Measurements from ENCODE around the gene SATB1. TPM values are rescaled to one million over a fixed set of nuclear protein-coding genes. Genes with fewer than 3 reads are reported as not detected.
"Not testable (repeated sequence)": the region's sequence is repeated elsewhere in the genome, so short reads cannot be mapped to it uniquely, and the experiment has no call there.

Gene SATB1
- total and polyA plus RNA-seq, 2 of the 8 experiments (the other 6 are each of a cell fraction or from before 2014, with no cell fraction given): 18.8 to 28.0 TPM

GRCh38 chr3:18449618-18450017 lies 24.5 kb upstream of the SATB1 start:
- H3K27me3 ChIP-seq (replicated peaks in 1 of 4; ENCODE audit: control insufficient read depth in 3 of 4, extremely low read depth in 1 of 4, insufficient read depth in 3 of 4, low read length in 3 of 4); CTCF ChIA-PET (ENCODE audit: partially characterized antibody); H2AK5ac ChIP-seq (ENCODE audit: low read depth, low read length); H3K18ac ChIP-seq (ENCODE audit: extremely low read depth, low read length); H2BK15ac ChIP-seq (ENCODE audit: low read length); FAIRE-seq; H4K5ac ChIP-seq (ENCODE audit: insufficient read length, low read depth, low read length); H3K23me2 ChIP-seq (ENCODE audit: low read depth, low read length); H3K9ac ChIP-seq (replicated peaks in 1 of 4; ENCODE audit: extremely low read depth in 1 of 4, low read depth in 3 of 4, low read length in 3 of 4); H3K14ac ChIP-seq (ENCODE audit: insufficient read length); POLR2A ChIA-PET (ENCODE audit: partially characterized antibody); H3K23ac ChIP-seq (ENCODE audit: insufficient read length); H2BK12ac ChIP-seq (ENCODE audit: low read depth, low read length); H4K20me1 ChIP-seq (replicated peaks in 1 of 2; ENCODE audit: control insufficient read depth in 1 of 2, insufficient read depth in 2 of 2, low read length in 2 of 2); H3K56ac ChIP-seq (replicated peaks; ENCODE audit: insufficient read length, low read depth, low read length); H4K91ac ChIP-seq (replicated peaks; ENCODE audit: insufficient read length, low read length); H3K4me1 ChIP-seq (replicated peaks in 1 of 4; ENCODE audit: control insufficient read depth in 3 of 4, insufficient read depth in 4 of 4, low read length in 3 of 4); H2AFZ ChIP-seq (ENCODE audit: low read length); H2BK120ac ChIP-seq (replicated peaks; ENCODE audit: low read depth, low read length); H3K27ac ChIP-seq (ENCODE audit: low read depth, low read length); H3K4me3 ChIP-seq (ENCODE audit: extremely low read depth in 1 of 4, insufficient read depth in 2 of 4, low read depth in 3 of 4, low read length in 4 of 4); H4K8ac ChIP-seq (ENCODE audit: extremely low read depth, insufficient read depth, low read length); H3K36me3 ChIP-seq (ENCODE audit: control insufficient read depth in 2 of 4, insufficient read depth in 4 of 4, low read length in 3 of 4); H3K9me3 ChIP-seq (ENCODE audit: insufficient read depth in 2 of 2, low read depth in 1 of 2, low read length in 1 of 2); H2BK5ac ChIP-seq (ENCODE audit: low read depth, low read length); H3K79me1 ChIP-seq (ENCODE audit: low read depth, low read length); H3K4ac ChIP-seq (replicated peaks; ENCODE audit: insufficient read length, low read depth, low read length); H3K4me2 ChIP-seq (ENCODE audit: insufficient read depth in 1 of 2, low read depth in 2 of 2, low read length in 2 of 2); H2BK20ac ChIP-seq (ENCODE audit: low read length); DNase-seq (ENCODE audit: low read depth in 1 of 2, low spot score in 2 of 2): not testable (repeated sequence)
- WGBS, 2 experiments (ENCODE audit: extremely low coverage in 1 of 2, insufficient coverage in 1 of 2, insufficient read length in 1 of 2, insufficient replicate concordance in 2 of 2, low coverage in 1 of 2, low lambda C conversion rate in 2 of 2, missing lambda C conversion rate in 1 of 2): 93% methylated on average over 6 of the region's 6 CpGs; no CpG with 5 or more reads in 1 of the 2 experiments
- H3K79me2 ChIP-seq (ENCODE audit: control insufficient read depth in 1 of 2, insufficient read depth in 2 of 2, low read length in 2 of 2): peaks cover 0 to 25% of the 10 kb centered on the region in 2 experiments; a peak in 2 of 4 replicates
- peak in 1 of 2 experiments; percentile 45; a peak in 1 of 3 replicates for TF ChIP-seq EP300 (IDR thresholded peaks at IDR 0.05; ENCODE audit: borderline replicate concordance in 1 of 2, low read depth in 2 of 2, low read length in 2 of 2)

All from H1 (cell line).